NT2/D1 (cell line): Measurements from ENCODE around the gene DPM3.

ENCODE experiments used
- DNase-seq: peaks from one replicate; pipeline ENCODE4 v3.0.0-alpha.2; 2011; ENCODE audit warnings: low read depth, low spot score
- H3K27me3 ChIP-seq: 2 replicates; pipeline ENCODE4 v1.6.0; 2011; ENCODE audit warnings: mild to moderate bottlenecking; ENCODE audit not compliant: insufficient read length, insufficient read depth
- H3K36me3 ChIP-seq: 2 replicates; pipeline ENCODE4 v1.6.1; 2011; ENCODE audit warnings: mild to moderate bottlenecking, low read length, mixed read lengths; ENCODE audit not compliant: insufficient read depth, insufficient read length
- H3K4me1 ChIP-seq: 2 replicates; pipeline ENCODE4 v1.5.1; 2011; ENCODE audit not compliant: insufficient read depth, insufficient read length
- H3K4me3 ChIP-seq: 2 replicates; pipeline ENCODE4 v1.5.1; 2011; ENCODE audit warnings: low read depth; ENCODE audit not compliant: insufficient read length
- H3K9ac ChIP-seq: 2 replicates; pipeline ENCODE4 v1.6.0; 2011; ENCODE audit warnings: low read depth; ENCODE audit not compliant: insufficient read length
- H3K9me3 ChIP-seq: 2 replicates; pipeline ENCODE4 v1.5.1; 2011; ENCODE audit warnings: mild to moderate bottlenecking, low read length; ENCODE audit not compliant: insufficient read depth
- SUZ12 ChIP-seq: IDR thresholded peaks from 2 replicates; pipeline ENCODE4 v1.6.1; 2011; ENCODE audit not compliant: insufficient read length, insufficient read depth; ENCODE audit errors: extremely low read depth
- YY1 ChIP-seq: IDR thresholded peaks from 2 replicates; pipeline ENCODE4 v1.6.1; 2011; ENCODE audit not compliant: insufficient read length, insufficient read depth
- ZNF274 ChIP-seq: IDR thresholded peaks from 2 replicates; pipeline ENCODE4 v1.6.1; 2011; ENCODE audit warnings: mild to moderate bottlenecking, low read depth, low read length

The DPM3 gene

GRCh38 chr1:155184835-155185782 lies 44.8 kb upstream of the DPM3 start:
- Histone ChIP-seq H3K27me3 (no peaks in the 10 kb centered on the region), H3K9ac (peak overlapping the region; percentile 23), H3K4me1 (peaks cover 23% of the 10 kb centered on the region), H3K36me3 (peaks cover 26% of the 10 kb centered on the region), H3K4me3 (no peak overlapping the region), H3K9me3 (no peaks in the 10 kb centered on the region)
- no peak for TF ChIP-seq SUZ12
- no peak for TF ChIP-seq YY1
- no peak for TF ChIP-seq ZNF274
- no peak for DNase-seq

GRCh38 chr1:155184351-155184811 lies 44.0 kb upstream of the DPM3 start:
- no peak for DNase-seq
- no peaks in the 10 kb centered on the region for H3K9me3 ChIP-seq
- no peak overlapping the region for H3K4me3 ChIP-seq
- H3K27me3 ChIP-seq: no peaks in the 10 kb centered on the region
- H3K36me3 ChIP-seq: peaks cover 32% of the 10 kb centered on the region
- H3K9ac ChIP-seq: no peak overlapping the region
- no peak for TF ChIP-seq YY1
- TF ChIP-seq SUZ12: no peak
- TF ChIP-seq ZNF274: no peak
- peaks cover 23% of the 10 kb centered on the region for H3K4me1 ChIP-seq

- H3K27me3 ChIP-seq: no peaks in the 10 kb centered on the region
- TF ChIP-seq ZNF274: no peak
- TF ChIP-seq YY1: no peak
- no peak for TF ChIP-seq SUZ12
- DNase-seq: no peak
- H3K9ac ChIP-seq: no peak overlapping the region
- no peaks in the 10 kb centered on the region for H3K9me3 ChIP-seq
- no peak overlapping the region for H3K4me3 ChIP-seq
- H3K4me1 ChIP-seq: peaks cover 23% of the 10 kb centered on the region
- peaks cover 38% of the 10 kb centered on the region for H3K36me3 ChIP-seq
These were observed 43.5 kb upstream of the DPM3 start for GRCh38 chr1:155183775-155184221.

GRCh38 chr1:155182052-155182550 lies 41.8 kb upstream of the DPM3 start:
- H3K36me3 ChIP-seq: peaks cover 53% of the 10 kb centered on the region
- DNase-seq: no peak

GRCh38 chr1:155181371-155182051 lies 41.2 kb upstream of the DPM3 start:
- Histone ChIP-seq H3K4me3 (no peak overlapping the region), H3K36me3 (peaks cover 57% of the 10 kb centered on the region), H3K9ac (no peak overlapping the region), H3K9me3 (no peaks in the 10 kb centered on the region), H3K4me1 (peaks cover 21% of the 10 kb centered on the region), H3K27me3 (no peaks in the 10 kb centered on the region)
- no peak for TF ChIP-seq ZNF274
- TF ChIP-seq YY1: no peak
- no peak for TF ChIP-seq SUZ12
- no peak for DNase-seq

More at GRCh38 chr1:155182052-155182550, 41.8 kb upstream of the DPM3 start:
- Histone ChIP-seq H3K9me3 (no peaks in the 10 kb centered on the region), H3K9ac (no peak overlapping the region), H3K4me1 (peaks cover 22% of the 10 kb centered on the region), H3K4me3 (no peak overlapping the region), H3K27me3 (no peaks in the 10 kb centered on the region)
- no peak for TF ChIP-seq YY1
- TF ChIP-seq SUZ12: no peak
- TF ChIP-seq ZNF274: no peak

GRCh38 chr1:155179112-155180031 lies 39.0 kb upstream of the DPM3 start:
- no peaks in the 10 kb centered on the region for H3K9me3 ChIP-seq
- peaks cover 11% of the 10 kb centered on the region for H3K4me1 ChIP-seq
- TF ChIP-seq ZNF274 (no peak), SUZ12 (no peak), YY1 (no peak)
- peaks cover 8% of the 10 kb centered on the region for H3K27me3 ChIP-seq
- H3K9ac ChIP-seq: no peak overlapping the region
- no peak for DNase-seq
- peaks cover 52% of the 10 kb centered on the region for H3K36me3 ChIP-seq
- H3K4me3 ChIP-seq: no peak overlapping the region
